Measurements from ENCODE around the gene SCN5A.

- no peak for TF ChIP-seq EZH2phosphoT487 (IDR thresholded peaks at IDR 0.05; ENCODE audit: low read depth, severe bottlenecking, unreplicated experiment)
- no peak for TF ChIP-seq CTCF (IDR thresholded peaks at IDR 0.05; ENCODE audit: poor library complexity)
Measured at GRCh38 chr3:38618343-38618742, 31.1 kb downstream of the SCN5A start.

Data from hepatocyte (in vitro differentiated cells).